HG03432 (cell line): ENCODE data around the gene CABP2.
"Not testable (repeated sequence)": the region's sequence is repeated elsewhere in the genome, so short reads cannot be mapped to it uniquely, and the experiment has no call there.

ENCODE experiments used
- ATAC-seq: cut with Tn5 transposase; IDR thresholded peaks from one replicate; pipeline ENCODE4 v1.9.1; 2021; ENCODE audit warnings: mild to moderate bottlenecking, moderate library complexity; ENCODE audit not compliant: unreplicated experiment

CABP2 gene

DNA sequence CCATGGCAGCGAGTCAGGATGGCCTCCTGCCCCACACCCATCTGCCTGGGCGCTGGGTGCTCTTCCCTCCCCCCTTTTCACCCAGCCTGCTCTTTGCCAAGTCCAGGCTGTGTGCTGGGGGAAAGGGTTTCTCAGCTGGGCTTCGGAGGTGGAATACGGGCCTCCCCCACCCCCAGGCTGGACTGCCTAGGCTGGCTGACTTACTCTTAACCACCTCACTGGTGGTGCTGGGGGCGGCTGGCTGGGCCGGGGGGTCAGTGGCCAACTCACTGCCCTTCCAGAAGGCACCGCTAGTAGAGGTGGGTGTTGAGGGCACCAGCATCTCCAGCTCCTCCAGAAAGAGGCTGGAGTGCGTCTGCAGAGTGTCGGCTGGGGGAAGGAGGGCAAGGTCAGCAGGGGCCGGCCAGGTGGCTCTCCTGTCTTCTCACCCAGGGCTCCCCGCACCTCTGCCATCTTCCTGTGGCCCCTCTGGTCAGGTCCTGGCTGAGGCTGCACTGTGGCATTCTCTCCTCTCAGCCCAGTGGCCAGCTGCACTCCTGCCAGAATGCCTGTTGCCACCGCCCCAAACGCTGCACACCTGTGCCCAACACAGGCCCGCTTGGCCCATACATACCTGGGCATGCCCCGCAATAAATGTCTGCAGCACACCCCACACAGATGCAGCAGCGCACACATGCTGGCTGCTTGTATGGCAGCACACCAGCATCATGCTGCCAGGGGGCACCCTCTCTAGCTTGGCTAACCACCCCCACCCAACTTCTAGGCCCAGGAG is 27.8 kb downstream of the CABP2 start:
- no peak for ATAC-seq

DNA sequence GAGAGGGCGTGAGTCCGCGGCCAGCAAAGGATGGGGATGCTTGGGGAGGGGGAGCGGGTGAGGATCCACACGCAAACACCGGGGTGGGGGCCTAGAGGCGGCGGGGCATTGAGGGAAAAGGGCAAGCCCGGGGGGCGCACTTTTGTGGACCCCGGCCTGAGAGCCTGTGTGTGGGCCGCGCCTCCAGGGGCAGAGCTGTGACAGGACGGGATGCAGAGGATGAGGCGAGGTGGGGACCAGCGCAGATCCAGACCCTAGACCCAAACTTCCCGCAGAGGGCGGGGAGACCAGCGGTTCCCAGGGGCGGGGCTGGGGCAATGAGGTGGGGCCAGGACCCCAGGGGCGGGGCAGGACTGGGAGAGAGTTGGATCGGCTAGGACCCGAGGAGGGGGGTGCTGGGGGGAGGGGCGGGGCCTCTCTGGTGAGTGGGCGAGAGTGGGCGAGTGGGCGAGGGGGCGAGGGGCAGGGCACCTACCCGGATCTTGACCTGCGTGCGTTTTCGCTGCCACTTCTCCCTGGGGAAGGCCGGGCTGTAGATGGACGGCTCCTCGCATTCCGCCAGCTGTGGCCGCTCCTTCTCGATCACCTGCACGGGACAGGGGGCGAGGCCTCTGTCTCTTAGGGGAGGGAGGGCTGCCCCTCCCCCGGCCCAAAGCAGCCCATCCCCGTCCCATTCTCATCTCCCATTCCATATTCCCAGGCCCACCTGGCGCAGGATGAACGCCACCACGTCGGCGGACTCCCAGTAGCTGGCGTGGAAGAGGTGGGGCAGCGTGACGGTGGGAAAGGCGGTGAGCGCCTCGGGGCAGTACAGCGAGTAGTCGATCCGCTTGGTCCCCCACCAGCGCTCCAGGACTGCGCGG is 28.6 kb downstream of the CABP2 start:
- no peak for ATAC-seq

DNA sequence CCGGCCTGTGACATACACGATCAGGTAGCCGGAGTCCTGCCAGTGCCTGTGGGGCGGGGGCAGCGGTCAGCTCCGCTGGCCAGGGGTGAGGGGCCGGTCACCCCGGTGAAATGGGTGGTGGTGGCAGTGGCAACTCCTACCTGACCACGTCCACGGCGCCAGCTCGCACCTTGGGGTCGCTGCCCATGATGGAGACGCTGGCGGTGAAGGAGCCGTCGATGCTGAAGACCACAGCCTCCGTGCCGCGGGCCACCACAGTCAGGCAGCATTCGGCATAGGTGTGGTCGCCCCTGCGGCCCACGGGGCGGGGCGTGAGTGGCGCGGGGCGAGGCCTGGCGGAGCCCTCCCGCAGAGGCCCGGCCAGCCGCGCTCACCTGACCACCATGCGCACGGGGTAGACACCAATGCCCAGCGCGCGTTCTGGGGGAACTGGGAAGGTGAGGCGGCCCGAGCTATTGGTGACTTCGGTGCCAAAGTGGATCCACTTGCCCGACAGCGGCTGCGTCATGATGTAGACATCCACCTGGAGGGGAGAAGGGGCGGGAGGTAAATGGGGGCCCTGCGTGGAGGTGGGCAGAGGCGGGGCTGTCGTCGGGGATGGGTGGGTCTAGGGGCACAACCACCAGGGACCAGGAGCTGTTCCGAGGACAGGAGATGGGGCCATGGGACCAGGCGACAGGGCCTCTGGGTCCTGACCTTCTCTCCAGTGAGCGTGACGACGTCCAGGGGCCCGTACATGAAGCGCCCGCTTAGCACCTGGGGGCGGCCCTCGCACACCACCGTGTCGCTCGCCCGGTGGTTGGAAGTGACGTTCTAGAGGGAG is 29.5 kb downstream of the CABP2 start:
- no peak for ATAC-seq

DNA sequence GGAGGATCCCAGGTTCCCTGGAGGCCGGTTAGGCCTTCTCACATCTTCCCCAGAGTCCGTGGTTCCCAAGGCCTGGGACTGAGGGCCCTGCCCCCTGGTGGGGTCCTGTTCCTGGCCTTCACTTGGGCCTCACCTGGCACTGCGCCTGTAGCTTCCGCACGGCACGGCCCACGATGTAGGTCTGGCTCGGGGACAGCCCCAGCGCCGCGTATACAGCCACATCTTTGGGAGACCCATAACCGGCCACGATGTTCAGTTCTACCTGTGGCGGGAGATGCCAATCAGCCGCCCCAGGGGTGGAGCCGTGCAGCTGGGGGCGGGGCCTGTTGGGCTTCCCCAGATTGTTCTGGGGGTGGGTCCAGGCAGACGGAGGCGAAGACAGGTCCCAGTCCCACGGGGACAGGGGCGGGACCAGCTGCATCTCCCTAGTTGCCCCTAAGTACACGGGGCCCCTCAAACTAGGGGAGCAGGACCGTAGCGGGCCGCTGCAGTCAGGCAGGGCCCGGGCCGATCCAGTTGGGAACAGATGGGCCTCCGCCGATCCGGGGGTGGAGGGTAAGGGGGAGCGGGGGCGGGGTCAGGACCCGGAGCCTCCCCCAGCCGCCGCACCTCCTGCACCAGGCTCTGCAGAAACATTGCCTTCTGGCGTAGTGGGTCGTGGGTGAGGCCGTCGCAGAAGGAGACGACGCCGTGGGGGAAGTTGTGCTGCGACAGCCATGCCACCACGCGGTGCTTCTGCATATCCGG is 30.3 kb downstream of the CABP2 start:
- no peak for ATAC-seq

DNA sequence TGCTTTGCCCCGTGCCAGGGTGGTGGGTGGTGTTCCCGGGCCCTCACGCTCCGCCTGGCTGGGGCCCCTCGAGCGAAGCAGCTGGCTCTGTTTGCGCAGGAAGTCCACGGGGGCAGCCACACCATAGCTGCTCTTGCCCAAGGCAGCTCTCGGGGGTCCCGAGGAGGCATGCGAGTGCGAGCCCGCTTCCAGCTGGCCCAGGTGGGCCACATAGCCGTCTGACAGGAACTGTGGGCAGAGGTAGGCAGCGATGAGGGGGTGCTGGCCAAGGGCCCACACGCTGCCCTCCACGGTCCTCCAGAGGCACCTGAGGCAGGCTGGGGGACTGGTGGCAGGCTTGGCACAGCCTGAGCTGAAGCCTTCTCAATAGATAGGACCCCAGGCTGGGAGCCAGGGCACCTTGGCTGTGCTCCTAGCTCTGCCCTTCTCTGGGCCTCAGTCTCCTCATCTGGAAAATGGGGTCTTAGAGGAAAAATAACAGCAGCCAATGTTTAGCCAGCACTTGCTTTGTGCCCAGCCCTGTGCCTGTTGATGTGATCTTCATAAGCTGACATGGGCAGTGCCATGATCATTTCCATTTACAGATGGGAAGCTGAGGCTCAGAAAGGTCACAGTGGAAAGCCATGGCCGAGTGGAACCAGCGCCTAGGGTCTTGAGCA is 31.0 kb downstream of the CABP2 start:
- no peak for ATAC-seq

DNA sequence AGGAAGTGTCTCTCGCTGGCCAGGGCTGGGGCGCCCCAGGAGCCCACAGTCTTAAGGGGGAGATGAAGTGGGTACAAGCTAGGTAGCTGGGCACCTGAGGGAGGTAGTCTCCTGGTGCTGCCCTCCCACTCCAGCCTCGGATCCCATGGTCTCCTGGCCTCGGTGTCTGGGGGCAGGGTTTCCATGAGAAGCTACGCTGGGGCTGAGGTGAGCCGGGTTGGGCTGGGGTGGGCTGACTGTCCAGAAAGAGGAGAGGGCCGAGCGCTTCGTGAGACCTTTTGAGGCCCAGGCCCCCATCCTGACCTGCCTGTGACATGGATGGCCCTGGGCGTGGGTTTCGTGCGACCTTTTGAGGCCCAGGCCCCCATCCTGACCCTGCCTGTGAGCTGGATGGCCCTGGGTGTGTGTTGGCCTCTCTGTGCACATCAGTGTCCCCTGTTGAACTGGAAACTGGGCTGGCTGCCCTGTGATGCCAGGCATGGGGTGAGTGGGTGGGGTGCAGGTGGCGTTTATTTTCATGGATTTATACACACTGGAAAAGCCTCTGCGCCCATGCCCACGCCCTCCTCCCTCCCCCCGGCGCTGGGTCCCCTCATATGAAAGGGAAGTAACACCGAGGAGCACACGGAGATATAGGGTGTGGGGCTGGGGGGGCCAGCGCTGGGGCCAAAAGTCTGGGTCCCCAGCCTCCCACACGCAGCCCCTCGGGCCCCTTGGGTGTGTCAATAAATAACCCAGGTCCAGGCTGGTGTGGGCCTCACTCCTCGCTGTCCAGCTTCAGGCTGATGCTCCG is 31.8 kb downstream of the CABP2 start:
- no peak for ATAC-seq

DNA sequence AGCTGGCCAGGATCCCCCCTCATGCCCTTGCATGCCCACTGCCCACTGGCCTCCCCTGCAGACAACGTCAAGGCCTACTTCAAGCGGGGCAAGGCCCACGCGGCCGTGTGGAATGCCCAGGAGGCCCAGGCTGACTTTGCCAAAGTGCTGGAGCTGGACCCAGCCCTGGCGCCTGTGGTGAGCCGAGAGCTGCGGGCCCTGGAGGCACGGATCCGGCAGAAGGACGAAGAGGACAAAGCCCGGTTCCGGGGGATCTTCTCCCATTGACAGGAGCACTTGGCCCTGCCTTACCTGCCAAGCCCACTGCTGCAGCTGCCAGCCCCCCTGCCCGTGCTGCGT is 32.5 kb downstream of the CABP2 start:
- ATAC-seq, result no peak

DNA sequence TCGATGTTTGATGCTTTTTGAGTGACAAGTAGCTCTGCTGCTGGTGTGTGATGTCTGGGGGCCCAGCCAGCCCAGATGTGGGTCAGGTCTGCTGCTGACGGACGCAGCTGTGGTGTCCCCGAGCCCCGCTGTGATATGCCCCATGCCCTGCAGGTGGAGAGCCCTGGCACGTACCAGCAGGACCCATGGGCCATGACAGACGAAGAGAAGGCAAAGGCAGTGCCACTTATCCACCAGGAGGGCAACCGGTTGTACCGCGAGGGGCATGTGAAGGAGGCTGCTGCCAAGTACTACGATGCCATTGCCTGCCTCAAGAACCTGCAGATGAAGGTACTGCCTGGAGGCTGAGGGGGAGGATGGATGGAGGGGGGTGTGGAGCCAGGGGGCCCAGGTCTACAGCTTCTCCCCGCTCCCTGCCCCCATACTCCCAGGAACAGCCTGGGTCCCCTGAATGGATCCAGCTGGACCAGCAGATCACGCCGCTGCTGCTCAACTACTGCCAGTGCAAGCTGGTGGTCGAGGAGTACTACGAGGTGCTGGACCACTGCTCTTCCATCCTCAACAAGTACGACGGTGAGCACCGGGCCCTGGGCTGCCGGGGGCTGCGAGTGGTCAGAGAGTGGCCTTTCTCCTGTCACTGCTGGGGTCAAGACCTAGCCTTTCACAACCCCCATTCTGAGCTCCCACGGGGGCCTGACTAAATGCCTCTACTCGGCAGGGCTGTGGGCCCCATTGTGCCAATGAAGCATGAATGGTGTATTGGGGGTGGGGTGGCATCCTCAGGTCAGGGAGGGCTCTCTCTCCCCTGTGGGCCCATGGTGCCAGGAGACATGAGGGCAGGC is 33.1 kb downstream of the CABP2 start:
- no peak for ATAC-seq

DNA sequence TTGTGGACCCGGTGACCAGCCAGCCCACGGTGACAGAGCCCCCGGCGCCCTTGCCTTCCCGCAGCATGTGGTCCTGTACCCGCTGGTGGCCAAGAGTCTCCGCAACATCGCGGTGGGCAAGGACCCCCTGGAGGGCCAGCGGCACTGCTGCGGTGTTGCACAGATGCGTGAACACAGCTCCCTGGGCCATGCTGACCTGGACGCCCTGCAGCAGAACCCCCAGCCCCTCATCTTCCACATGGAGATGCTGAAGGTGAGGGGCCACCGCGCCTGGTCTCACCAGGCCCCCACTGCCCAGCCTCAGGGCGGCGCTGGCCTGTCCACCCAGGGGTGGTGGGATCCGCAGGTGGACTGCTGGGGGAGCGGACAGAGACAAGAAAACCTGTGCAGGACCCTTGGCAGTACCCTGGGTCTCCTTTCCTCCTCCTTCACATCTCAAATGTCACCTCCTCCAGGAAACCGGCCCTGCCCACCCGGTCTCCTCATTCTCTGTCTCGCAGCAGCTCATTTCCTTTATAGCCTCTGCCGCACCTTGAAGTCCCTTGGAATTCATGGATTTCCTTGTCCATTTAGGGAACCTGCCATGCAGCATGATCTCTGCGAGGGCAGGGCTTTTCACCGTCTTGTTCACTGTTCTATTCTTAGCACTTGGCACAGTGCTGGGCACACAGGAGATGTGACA is 33.9 kb downstream of the CABP2 start:
- no peak for ATAC-seq

DNA sequence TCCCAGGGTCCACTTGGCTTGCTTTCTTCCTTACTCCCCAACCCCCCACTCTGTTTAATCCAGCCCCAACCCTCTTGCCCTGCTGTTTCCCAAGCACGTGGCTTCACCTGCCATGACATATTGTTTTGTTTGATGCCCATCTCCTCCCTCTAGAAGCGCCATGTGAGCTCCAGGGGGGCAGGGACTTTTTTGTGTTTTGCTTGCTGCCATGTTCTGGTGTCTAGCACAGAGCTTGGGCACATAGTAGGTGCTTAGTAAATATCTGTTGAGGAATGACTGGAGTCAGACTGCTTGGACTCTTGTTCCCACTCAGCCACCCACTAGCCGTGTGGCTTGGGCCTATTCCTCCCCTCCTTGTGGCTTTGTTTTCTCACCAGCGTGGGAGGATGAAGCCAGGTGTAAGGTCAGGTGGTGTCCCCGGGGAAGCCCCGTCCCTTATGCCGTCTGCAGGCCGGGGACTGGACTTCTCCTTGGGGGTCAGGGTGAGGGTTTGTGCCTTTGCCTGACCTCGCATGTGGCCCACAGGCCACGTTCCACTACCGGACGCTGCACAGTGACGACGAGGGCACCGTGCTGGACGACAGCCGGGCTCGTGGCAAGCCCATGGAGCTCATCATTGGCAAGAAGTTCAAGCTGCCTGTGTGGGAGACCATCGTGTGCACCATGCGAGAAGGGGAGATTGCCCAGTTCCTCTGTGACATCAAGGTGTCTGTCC is 36.6 kb downstream of the CABP2 start:
- peak; percentile 23 for ATAC-seq

DNA sequence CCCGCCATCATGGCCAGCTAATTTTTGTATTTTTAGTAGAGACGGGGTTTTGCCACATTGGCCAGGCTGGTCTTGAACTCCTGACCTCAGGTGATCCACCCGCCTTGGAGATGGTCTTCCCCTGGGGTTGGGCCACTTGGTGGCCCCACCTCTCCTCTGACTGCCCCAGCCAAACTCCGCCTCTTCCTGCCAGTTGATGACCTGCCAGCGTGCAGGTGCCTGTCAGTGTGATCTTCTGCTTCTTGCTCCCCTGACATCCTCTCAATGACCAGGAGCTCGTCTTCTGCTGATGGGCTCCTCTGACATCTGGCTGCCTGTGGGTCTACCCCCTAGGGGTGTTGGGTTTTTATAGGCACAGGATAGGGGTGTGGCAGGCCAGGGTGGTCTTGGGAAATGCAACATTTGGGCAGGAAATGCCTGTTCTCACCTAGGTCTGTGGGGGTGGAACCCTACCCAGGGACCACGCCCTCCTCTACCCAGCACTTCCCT is 37.3 kb downstream of the CABP2 start:
- ATAC-seq, result not testable (repeated sequence)

DNA sequence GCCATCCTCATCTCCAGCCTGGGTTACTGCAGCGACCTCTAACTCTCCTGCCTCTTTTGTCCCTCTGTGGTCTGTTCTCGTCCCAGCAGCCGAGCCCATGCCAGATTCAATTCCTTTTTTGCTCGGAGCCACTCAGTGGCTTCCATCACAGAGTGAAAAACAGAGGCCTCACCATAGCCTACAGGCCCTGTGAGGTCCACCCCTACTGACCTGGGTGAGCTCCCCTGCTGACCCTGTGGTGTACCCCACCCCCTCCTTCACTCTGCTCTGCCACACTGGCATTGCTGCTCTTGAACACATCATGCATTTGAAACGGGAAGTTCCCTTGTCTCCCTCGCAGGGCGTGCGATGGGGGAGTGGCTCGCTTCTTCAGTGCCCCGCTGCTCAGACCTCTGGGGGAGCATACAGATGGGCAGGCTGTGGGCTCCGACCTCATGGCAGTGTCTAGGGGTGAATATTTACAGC is 38.4 kb downstream of the CABP2 start:
- ATAC-seq, result no peak

DNA sequence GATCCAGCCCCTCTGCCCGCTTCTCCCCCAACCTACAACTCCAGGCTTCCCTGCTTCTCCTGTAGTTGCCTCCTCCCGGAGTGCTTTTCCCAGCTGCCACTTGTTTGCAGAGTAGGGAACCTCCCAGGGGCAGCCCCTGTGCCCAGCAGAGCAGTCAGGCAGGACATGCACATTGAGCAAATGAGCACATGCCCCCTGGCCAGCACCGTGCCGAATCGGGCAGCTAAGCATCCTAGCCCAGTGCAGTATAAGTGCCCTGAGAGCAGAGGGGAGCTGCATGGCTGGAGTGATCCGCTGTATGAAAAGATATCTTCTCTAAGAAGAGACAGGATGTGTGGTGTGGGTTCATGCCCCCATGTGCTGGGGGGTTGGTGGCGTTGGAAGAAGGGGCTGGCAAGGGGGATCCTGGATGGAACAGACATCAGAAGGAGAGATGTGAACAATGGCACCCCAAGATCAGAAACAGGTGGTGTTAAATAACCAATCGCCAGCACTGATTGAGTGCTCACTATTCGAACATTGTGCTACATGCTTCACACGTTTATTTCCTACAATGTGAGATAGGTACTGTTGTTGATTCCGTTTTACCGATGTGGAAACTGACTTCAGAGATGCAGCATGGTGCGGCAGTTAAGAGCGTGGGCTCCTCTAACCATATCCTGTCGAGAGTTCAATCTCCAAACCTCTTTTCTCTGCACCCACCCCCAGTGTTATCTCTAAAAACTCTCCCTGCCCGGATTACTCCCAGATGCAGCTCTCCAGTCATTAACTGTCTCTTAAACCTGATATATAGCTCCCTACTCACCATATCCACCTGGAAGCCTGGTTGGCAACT is 39.2 kb downstream of the CABP2 start:
- ATAC-seq, result no peak

DNA sequence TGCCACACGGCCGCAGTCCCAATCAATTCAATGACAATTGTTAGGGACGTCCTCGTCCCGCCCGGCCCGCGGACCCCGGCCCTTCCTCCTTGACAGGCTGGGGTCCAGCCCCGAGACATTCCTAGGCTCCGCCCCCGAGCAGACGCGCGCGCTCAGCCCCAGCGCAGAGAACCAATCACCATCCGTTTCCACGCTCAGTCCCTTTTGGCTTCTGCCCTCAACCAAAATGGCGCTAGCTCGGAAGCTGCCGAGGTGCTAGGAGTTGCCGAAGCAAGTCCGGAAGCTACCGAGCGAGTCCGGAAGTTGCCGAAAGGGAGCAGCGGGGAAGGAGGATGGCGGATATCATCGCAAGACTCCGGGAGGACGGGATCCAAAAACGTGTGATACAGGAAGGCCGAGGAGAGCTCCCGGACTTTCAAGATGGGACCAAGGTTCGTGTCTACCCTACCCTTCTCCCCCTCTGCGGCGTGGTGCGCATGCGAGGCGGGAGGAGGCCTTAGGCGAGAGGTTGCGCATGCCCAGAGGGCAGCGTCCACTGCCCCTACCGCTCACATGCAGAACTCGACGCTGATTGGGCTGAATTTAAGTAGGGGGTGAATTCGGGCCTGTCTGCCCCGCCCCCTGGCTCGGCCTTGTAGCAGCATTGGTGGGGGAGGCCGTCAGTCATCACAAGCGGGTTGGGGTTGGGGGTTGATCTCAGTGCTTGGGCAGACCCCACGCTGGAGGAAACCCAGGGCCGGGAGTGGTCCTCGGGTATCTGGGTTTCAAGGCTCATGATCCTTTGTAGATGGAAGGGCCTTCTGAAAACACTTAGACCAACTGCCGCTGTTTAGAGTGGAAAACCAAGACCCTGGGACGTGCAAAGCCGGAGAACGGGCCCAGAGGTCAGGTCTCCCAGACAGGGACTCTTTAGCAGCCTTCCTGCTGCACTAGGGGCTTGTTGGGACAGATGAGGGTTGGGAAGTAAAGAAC is 40.1 kb downstream of the CABP2 start, which contains the start of gene AIP:
TSS of gene AIP (plus strand) at position 200 of the 972 bp plus-strand sequence. CDS start at position 333, 133 bp downstream.
- ATAC-seq, result peak; percentile 73
